HG03439 (cell line): Measurements from ENCODE around the gene NDC1.
A peak's percentile ranks its signal among the peaks of the same experiment; 100 is the strongest.
"Not testable (repeated sequence)": the region's sequence is repeated elsewhere in the genome, so short reads cannot be mapped to it uniquely, and the experiment has no call there.

Experiments
- ATAC-seq: cut with Tn5 transposase; IDR thresholded peaks from one replicate; pipeline ENCODE4 v1.9.1; 2021; ENCODE audit warnings: mild to moderate bottlenecking, moderate library complexity; ENCODE audit not compliant: unreplicated experiment

NDC1 gene

DNA sequence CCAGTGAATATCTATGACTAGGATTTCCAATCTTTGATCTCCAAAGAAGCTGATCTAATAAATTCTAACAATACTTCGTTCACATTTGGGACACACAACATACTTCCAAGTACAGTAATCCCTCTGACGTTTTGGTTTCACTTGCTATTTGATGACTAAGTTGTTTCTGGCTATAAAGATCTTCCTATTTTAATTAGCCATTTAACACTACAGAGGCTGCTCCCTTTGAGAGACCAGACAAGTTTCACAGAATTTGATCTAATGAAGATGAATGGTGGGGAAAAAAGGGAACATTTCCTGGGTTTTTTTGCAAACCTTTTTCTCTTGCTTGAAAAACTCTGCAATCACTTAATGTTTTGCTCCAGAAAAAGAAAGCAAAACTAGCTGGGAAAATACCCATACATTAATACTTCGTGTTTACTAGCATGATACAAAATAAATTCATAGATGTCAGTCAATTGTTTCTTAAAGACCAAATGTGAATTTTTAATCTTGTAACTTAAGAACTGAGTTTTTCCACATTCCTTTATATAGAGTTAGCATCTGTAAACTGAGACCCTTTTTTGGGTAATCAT is 71.2 kb downstream of the NDC1 start:
- no peak for ATAC-seq

DNA sequence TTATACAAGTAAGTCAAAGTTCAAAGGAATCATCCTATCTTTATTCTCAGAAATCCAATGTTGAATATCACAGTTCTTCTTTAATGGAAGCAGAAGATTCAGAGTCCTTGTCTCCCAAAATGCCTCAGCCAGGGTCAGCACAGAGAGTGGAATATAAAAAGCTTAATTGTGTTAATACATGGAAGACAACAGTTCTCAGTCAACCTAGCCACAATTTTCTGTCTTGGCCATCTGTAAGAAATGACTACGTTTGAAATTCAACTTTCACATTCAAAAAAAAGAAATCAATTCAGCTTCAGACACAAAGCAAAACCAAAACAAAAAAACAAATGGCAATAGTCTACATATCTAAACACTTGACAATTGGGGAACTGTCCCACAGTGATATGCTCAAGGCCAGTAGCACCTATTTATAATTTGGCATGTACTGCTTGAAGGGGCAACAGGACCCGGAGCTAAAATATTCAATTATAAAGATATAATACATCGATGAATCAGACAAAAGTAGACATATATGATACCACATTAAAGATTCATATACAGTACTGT is 71.8 kb downstream of the NDC1 start:
- ATAC-seq = no peak

DNA sequence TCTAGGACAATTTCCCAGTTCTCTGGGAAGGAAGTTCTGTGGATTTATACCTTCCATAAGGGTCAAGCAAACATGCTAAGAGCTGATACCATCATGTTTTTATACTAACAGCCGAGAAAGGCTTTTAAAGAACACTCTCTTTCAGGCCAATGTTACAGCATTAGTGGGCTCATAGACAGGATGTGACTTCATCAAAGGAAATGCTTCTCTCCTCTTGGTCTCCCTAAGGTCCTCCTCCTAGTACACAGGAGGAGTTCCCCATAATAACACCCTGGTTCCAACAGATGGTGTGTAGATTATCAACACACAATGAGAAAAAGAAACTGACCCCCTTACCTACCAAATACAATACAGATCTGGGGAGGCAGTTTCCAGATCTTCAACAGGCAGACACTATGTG is 72.4 kb downstream of the NDC1 start:
- no peak for ATAC-seq

DNA sequence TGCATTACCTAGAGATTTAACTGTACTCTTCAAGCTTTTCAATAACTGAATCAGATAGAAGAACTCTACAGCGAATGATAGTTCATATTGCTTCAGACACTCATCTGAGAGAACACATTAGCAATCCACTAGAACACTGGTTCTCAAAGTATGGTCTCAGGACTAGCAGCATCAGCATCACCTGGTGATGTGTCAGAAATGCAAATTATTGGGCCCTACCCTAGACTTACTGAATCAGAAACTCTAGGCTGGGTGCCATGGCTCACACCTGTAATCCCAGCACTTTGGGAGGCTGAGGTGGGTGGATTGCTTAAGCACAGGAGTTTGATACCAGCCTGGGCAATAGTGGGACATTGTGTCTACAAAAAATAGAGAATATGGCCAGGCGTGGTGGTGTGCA is 74.2 kb downstream of the NDC1 start:
- ATAC-seq = no peak

DNA sequence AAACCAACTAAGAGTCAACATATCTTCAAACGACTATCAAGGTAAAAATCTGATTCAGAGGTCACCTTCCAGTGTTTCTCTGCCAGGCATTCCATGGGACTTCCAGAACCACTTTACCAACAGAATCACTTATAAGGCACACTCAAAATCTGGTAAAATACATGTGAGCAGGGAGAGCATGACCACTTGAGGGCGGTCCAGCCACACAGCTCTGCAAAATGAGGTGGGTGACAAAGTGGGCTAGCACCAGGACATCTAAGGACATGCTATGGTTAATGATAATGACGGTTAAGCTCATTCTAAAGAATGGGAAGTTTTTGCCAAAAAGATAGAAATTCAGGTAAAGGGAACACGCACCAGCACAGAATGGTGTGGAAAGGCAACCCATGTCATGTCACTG is 74.6 kb downstream of the NDC1 start:
- no peak for ATAC-seq

DNA sequence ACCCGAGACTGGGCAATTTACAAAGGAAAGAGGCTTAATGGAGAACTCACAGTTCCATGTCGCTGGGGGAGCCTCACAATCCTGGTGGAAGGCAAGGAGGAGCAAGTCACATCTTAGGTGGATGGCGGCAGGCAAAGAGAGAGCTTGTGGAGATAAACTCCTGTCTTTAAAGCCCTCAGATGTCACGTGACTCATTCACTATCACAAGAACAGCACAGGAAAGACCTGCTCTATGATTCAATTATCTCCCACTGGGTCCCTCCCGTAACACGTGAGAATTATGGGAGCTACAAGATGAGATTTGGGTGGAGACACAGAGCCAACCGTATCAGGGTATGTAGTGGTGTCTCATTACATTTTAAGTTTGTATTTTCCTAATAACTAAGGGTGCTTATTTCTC is 77.6 kb downstream of the NDC1 start:
- not testable (repeated sequence) for ATAC-seq

DNA sequence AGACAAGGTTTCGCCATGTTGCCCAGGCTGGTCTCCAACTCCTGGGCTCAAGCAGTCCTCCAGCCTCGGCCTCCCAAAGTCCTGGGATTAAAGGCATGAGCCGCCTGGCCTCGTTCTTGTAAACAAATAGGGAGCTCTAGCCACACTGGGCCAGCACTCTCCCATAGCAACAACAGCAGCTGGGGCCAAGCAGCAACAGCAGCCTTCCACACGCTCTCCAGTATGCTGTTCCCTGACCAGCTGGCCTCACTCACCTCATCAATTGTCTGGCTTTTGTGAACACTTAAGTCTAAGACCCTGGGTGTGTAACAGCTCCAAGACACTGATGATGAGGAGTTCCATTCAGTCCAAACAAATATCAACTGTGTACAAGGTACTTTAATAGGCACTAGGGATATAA is 82.2 kb downstream of the NDC1 start:
- ATAC-seq = no peak

DNA sequence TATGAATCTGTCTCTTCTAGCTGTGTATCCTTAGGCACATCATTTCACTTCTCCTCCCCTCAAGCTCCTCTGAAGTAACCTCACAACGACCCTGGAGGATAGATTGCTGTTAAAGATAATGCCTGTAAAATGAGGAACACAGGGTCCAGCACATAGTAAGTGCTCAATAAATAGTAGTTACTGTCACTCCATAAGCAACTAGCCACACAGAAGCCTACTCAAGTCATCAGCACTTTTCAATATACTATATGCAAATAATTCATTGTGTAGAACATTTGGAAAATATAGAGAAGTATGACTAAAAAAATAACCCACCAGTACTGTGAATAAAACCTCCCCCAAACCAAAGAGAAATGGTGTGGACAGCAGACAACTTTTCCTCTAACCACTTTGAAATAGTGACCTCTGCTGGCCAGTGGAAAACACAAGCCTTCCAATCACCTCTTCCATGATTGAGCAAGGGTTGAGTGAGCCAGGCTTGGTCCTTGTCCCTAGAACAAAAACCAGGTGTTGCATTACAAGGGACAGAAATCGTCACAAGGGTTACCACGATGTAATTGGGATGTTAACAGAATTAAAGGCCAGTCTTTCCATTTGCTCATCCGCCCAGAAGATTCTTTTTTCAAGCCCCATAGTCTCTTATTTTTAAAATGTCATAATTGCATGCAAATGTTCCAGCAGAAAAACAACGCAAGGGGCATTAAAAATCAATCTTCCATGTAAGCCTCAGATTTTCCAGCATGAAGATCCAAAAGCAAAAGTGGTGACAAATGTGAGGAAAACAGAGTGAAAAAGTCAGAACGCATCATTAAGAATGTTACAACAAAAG is 83.4 kb downstream of the NDC1 start:
- ATAC-seq = no peak

DNA sequence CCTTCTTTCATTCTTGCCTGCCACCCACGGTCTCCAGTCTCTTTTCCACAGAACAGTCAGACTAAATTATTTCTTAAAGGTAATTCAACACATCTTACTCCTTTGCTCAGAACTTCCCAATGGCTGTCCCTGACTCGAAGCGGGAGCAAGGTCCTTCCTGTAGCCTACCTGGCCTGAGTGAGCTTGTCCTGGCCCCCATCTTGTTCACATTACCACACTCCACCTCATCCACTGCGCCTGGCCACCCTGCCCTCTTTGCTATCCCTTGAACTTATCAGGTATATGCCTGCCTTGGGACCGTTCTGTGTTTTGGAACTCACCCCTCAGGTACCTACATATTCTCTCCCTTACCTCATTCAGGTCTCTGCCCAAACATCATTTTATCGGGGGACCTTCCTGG is 85.8 kb downstream of the NDC1 start:
- no peak for ATAC-seq

DNA sequence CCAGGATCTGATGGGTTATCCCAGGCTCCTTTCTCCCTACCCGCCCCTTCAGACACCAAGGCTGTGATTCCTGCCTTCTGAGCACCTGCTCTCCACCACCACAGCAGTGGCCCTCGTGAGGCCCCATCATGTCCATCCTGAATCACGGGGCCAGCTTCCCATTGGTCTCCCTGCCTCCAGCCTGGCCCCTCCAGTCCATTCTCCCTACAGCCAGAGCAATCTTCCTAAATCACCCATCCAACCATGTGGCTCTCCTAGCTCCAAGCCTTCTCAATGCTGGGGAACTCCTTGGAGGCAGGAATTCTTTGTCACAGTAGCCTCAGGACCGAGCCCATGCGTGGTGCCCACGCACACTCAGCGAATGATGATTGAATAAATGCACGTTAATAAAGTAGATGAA is 90.3 kb downstream of the NDC1 start:
- no peak for ATAC-seq

DNA sequence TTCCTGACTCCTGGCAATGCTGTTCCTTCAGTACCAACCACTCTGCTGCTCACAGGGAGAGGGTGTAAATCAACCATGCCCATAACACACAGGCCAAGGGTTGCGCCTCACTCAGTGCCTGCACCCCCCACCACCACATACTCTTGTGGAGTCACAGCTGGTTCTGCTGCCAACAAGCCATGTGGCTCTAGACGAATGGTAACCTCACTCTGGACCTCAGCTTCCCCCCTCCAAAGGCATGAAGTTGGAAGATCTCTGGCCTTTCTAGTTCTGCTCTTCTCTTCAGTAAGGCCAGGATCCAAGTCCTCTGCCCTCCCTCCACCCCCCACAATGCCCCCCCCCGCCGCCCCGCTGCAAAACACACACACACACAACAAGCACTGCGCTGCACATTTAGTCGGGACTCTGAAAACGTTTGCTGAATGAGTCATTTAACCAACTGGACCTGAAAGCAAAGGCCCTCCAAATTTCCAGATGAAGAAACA is 97.4 kb downstream of the NDC1 start:
- no peak for ATAC-seq

DNA sequence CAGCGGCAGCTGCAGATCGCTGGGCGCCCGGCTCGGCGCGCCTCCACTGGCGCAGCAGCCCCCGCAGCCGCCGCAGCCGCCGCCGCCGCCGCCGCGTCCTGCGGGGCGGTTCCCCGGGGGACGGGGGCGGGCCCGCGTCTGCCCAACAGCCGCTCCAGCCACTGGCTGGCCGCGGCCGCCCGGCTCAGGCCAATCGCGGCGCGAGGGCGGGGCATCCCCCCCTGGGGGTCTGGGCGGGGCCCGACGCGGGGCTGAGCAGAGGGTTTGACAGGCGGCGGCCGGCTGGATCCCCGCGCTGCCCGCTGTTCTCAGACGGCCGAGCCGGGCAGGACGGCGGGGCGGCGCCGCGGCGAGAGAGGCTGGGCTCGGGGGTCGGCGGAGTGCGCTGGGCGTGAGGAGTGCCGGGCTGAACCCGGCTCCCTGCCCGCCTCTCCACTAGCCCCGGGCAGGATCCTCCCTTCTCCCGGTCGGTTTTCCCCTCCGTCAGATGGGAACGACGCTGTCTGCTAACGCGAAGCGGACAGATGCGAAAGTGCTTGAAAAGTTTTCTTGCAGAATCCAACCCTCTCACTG is 98.9 kb downstream of the NDC1 start, which contains the start of gene GLIS1:
Gene GLIS1, minus strand, starts transcription at position 56 of the 573 bp plus-strand sequence. CDS start 1,100 bp downstream, outside the sequence.
- peak; percentile 94 for ATAC-seq

DNA sequence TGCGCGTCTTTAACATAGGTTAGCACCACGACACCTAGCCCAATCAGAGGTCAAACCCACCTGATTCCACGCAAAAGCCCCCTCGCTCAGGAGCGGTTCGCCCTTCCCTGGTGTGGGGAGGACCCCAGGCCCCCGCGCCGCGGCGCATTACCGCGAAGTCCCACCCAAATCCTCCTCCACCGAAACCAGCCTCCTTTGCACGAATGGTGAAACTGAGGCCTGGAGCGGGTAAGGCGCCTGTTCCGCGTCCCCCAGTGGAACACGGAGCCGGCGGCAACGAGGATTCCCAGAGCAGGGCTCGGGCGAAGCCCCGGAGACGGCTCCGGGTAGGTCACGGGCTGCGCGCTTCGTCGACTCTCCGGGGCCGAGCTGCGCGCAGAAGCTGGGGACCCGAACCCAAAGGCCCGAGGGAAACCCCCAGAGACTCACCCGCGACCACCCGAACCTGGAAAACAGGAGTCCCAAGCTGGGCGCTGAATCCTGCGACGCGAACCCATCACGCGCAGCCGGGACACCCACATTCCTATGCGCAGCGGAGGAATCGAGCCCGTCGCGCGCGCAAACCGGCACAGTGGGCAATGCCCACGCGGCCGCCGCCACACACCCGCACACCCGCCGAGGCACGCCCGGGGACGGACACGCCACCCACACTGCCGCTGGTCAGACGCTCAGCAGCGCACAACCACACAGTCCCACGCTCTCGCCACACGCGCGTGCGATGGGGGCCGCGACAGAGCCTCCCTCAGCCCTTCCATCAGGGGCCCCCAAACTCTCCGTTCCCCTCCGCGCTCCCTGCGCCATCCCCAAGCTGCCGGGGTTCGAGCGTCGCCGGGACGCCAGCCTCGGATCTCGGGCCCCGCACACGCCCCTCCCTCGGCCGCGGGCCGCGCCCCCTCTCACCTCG is 99.6 kb downstream of the NDC1 start:
- no peak for ATAC-seq

DNA sequence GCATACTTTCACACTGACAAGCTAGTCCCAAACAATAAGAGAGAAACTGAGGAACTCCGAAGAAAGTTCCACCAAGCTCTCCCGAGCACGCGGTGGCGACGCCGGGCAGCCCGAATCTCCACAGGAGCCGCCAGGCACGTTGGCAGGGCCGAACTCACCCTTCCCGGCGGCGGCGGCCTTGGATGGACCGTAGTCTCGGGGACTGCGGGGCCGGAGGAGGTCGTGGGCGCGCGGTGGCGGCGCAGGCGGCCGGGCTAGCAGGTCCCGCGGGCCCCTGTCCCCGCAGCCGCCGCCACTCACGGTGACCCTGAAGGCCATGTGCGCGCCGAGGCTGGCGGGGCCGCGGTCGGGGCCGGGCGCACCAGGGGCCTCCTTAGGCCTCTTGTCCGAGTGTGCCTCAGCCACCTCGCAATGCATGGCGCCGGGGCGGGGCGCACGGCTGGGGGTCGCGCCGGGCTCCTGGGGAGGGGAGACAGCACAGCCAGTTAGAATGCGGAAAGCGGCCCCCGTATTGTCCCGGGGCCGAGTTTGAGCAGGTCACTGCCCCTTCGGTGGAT is 100.4 kb downstream of the NDC1 start:
- ATAC-seq = no peak

DNA sequence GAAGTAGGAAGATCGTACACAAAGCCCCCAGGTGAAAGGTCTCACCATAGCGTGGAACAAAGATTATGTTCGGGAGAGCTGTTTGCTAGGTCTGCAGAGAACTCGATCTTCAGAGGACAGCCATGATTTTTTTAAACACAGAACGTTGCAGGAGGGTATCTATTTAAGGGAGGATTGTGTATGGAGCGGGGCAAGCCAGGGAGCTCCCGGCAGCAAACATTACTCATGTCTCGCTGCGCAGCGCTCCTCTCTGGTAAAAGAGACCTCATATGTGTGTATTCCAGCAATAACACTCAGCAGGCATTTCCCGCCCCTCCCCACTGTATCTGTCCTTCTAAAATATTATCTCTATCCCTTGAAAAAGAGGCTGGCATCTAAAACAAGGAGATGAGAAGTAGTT is 101.8 kb downstream of the NDC1 start:
- no peak for ATAC-seq

DNA sequence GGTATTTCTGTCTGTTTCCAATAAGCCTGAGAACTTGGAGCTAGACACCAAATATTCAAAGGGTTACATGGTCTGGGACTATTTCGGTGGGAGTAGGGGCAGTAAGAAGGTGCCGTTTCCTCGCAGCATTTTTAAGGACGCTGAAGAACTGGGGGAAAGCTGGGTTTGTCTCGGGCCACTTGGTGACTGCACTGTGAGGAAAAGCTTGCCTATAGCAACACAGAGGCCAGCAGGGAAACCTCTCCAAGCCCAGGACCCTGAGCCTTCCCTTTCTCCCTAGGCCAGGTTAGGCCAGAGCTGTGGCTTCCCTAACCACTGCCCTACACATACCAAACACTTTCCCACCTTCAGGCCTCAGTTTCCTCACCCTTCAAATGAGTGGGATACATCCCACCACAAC is 102.4 kb downstream of the NDC1 start:
- ATAC-seq = no peak

DNA sequence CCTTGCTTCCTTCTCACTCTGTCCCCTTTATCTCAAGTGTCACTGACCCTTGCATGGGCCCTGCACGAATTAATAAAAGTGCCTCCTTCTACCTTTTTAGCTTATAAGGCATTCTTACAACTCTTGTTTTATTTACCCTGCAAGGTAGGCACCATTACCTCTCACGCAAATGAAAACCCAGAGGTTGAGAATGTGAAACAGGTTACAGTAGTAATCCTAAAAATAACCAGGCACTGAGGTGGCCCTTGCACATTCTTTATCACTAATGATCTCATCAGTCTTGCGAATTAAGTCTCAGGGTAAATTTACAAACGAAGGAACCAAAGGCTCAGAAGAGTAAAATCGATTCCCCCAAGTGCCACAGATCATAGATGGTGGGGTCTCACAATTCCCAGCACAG is 102.8 kb downstream of the NDC1 start:
- ATAC-seq = no peak

DNA sequence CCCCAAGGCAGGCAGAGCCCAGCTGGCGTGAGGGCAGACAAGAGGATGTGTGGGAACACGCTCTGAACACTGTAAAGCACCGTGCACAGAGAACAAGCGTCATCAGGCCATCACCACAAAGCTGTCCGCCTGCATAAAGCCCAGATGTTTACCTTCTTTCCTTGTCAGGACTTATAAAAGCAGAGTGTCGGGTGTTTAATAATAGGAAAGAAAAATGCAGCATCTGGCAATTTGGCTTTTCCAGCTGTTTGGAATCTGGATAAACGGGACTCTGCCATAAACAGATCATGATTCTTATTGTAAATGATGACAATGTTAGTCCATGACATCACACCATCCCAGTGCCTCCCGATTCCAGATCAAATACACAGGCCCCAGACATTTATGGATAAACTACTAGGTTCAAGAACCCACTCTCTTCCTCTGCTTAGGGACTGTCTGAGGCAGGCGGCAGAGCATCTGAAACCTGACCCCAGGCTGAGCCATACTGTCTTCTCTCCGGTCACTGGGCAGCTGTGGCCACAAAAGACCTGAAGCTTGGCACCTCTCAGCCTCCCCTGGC is 103.4 kb downstream of the NDC1 start:
- no peak for ATAC-seq

DNA sequence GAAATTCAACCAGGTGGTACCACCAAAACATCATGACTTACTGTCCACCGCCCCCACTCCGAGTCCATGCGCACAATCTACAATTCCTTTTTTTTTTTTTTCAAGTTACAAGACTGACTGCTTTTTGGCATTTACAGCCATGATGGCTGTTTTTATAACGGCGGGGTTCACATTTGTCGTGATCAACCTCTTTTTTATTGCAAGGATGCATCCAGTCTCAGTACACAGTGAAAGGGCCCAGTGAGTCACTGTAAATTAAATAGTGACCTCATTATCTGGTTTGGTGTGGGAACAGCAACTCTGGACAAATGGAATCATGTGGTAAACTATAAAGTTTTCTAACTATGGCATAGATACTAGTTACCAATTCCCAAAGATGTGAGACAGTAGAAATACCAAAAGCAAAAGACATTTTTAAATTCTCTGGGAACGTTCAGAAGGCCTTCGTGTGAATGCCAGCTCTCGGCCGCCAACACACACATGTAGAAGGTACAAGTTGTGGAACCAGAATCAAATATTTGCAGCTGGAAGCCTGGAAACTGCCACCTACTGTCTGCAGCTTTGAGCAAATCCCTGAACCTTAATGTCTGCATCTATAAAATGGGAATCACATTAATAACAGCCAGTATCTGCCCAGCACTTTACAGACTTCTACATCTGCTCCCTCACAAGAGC is 104.0 kb downstream of the NDC1 start:
- ATAC-seq = no peak
